GM23248 (cell line): Measurements from ENCODE around the gene PER3.

ENCODE experiments used
- EZH2 ChIP-seq: fragments of 200-600 bp; sonication (generic); IDR thresholded peaks from 2 replicates; pipeline ENCODE4 v1.6.1; 2018; ENCODE audit warnings: antibody characterized with exemption, mild to moderate bottlenecking; ENCODE audit not compliant: insufficient read depth, poor library complexity, severe bottlenecking
- EZH2phosphoT487 ChIP-seq: fragments of 200-600 bp; sonication (generic); IDR thresholded peaks from 2 replicates; pipeline ENCODE4 v1.6.1; 2018; ENCODE audit warnings: antibody characterized with exemption, moderate library complexity, mild to moderate bottlenecking, low read depth; ENCODE audit not compliant: insufficient read depth

GRCh38 chr1:7751174-7751573 is 32.9 kb upstream of the PER3 start:
- no peak for TF ChIP-seq EZH2
- TF ChIP-seq EZH2phosphoT487: no peak
